Measurements from ENCODE around the gene FLNC. TPM values are rescaled to one million over a fixed set of nuclear protein-coding genes. Genes with fewer than 3 reads are reported as not detected.

The FLNC gene
- total RNA-seq, 1 experiment from 2014 or later = 8.0 TPM

GRCh38 chr7:128818694-128819093 is 11.5 kb upstream of the FLNC start:
- Mint-ChIP-seq H3K4me1 (no peaks in the 10 kb centered on the region), H3K4me3 (no peak overlapping the region), H3K36me3 (peaks cover 2% of the 10 kb centered on the region), H3K9me3 (no peaks in the 10 kb centered on the region), H3K27ac (no peak overlapping the region), H3K27me3 (ENCODE audit: low read depth) (no peaks in the 10 kb centered on the region)
- POLR2A ChIA-PET = no interaction called here
- CTCF ChIA-PET = interaction anchor here (0.9 kb wide), 1 partner anchor 49 kb away, joined by 3 read pairs; no protein-coding TSS in a partner anchor
- DNase-seq (ENCODE audit: low spot score) = no peak
- ATAC-seq = no peak
- TF ChIP-seq ZMAT4 (CRISPR knock-in tag; IDR thresholded peaks at IDR 0.05) (no peak), PRRX2 (CRISPR knock-in tag; IDR thresholded peaks at IDR 0.05) (no peak), NR3C1 (CRISPR knock-in tag; conservative IDR thresholded peaks at IDR 0.05; ENCODE audit: low read depth) (no peak), IRF2 (CRISPR knock-in tag; IDR thresholded peaks at IDR 0.05; ENCODE audit: borderline replicate concordance, low read depth) (no peak), ZNF416 (CRISPR knock-in tag; IDR thresholded peaks at IDR 0.05) (no peak), ARID4B (CRISPR knock-in tag; IDR thresholded peaks at IDR 0.05; ENCODE audit: borderline replicate concordance) (no peak), RELA (CRISPR knock-in tag; IDR thresholded peaks at IDR 0.05; ENCODE audit: borderline replicate concordance) (no peak), E2F1 (CRISPR knock-in tag; IDR thresholded peaks at IDR 0.05) (no peak), ZSCAN18 (CRISPR knock-in tag; IDR thresholded peaks at IDR 0.05) (no peak), TP53 (CRISPR knock-in tag; IDR thresholded peaks at IDR 0.05) (no peak), MYBL2 (CRISPR knock-in tag; IDR thresholded peaks at IDR 0.05) (no peak), ZNF138 (CRISPR knock-in tag; conservative IDR thresholded peaks at IDR 0.05) (no peak), ATF6 (CRISPR knock-in tag; IDR thresholded peaks at IDR 0.05) (no peak), ZNF671 (CRISPR knock-in tag; IDR thresholded peaks at IDR 0.05) (no peak), E2F5 (CRISPR knock-in tag; IDR thresholded peaks at IDR 0.05) (no peak), JUN (CRISPR knock-in tag; IDR thresholded peaks at IDR 0.05) (no peak)

- no peaks in the 10 kb centered on the region for H3K4me1 Mint-ChIP-seq
- H3K4me3 Mint-ChIP-seq = no peak overlapping the region
- H3K27me3 Mint-ChIP-seq (ENCODE audit: low read depth) = no peaks in the 10 kb centered on the region
- H3K27ac Mint-ChIP-seq = no peak overlapping the region
- ChIA-PET POLR2A (no interaction called here), CTCF (interaction anchor here (0.8 to 1.7 kb wide), 2 partner anchors 20 to 58 kb away, joined by 3 to 6 read pairs; no protein-coding TSS in a partner anchor)
- DNase-seq (ENCODE audit: low spot score) (no peak), ATAC-seq (no peak)
- H3K9me3 Mint-ChIP-seq = no peaks in the 10 kb centered on the region
- no peaks in the 10 kb centered on the region for H3K36me3 Mint-ChIP-seq
- no peak for TF ChIP-seq MAX (CRISPR knock-in tag; IDR thresholded peaks at IDR 0.05)
- TF ChIP-seq AR (CRISPR knock-in tag; IDR thresholded peaks at IDR 0.05) = no peak
- no peak for TF ChIP-seq ZNF232 (CRISPR knock-in tag; IDR thresholded peaks at IDR 0.05)
- TF ChIP-seq ZBTB21 (CRISPR knock-in tag; IDR thresholded peaks at IDR 0.05; ENCODE audit: borderline replicate concordance) = no peak
- TF ChIP-seq KAT7 (CRISPR knock-in tag; IDR thresholded peaks at IDR 0.05; ENCODE audit: borderline replicate concordance) = no peak
- no peak for TF ChIP-seq MYBL2 (CRISPR knock-in tag; IDR thresholded peaks at IDR 0.05)
- TF ChIP-seq TCF7 (CRISPR knock-in tag; IDR thresholded peaks at IDR 0.05; ENCODE audit: low read depth) = no peak
- no peak for TF ChIP-seq ETV6 (CRISPR knock-in tag; IDR thresholded peaks at IDR 0.05)
Observed at GRCh38 chr7:128821724-128822123, 8.5 kb upstream of the FLNC start.

Data from WTC11 (cell line).